Type B pancreatic cell (in vitro differentiated cells): ENCODE results near the gene UBA52. TPM values are rescaled to one million over a fixed set of nuclear protein-coding genes. Genes with fewer than 3 reads are reported as not detected.

Source experiments
- DNase-seq: peaks from one replicate; pipeline ENCODE4 v3.0.0; 2021; ENCODE audit warnings: mixed read lengths; ENCODE audit not compliant: unreplicated experiment; ENCODE audit errors: extremely low spot score
- H3K27ac Mint-ChIP-seq: 2 replicates; pipeline ENCODE4 v1.8.0; 2021; ENCODE audit warnings: mild to moderate bottlenecking, mixed read lengths
- H3K27me3 Mint-ChIP-seq: 2 replicates; pipeline ENCODE4 v1.8.0; 2021; ENCODE audit warnings: mixed read lengths
- H3K36me3 Mint-ChIP-seq: 2 replicates; pipeline ENCODE4 v1.8.0; 2021; ENCODE audit warnings: mixed read lengths
- H3K4me1 Mint-ChIP-seq: one replicate; pipeline ENCODE4 v1.8.0; 2021; ENCODE audit warnings: mixed read lengths; ENCODE audit not compliant: unreplicated experiment
- H3K4me3 Mint-ChIP-seq: 2 replicates; pipeline ENCODE4 v1.8.0; 2021; ENCODE audit warnings: mild to moderate bottlenecking, mixed read lengths
- H3K9me3 Mint-ChIP-seq: 2 replicates; pipeline ENCODE4 v1.8.0; 2021; ENCODE audit warnings: mixed read lengths
- CTCF ChIP-seq: fragments of 200-600 bp; sonication (generic); conservative IDR thresholded peaks from 2 replicates; pipeline ENCODE4 v1.5.0; 2021; ENCODE audit warnings: antibody characterized with exemption, mild to moderate bottlenecking
- total RNA-seq: library from RNA; stranded (reverse); gene quantifications from 2 replicates; pipeline ENCODE4 v1.2.1, GENCODE V29; 2021; ENCODE audit warnings: low replicate concordance

UBA52 gene
- total RNA-seq, 1 donor from 2014 or later: 1,126 TPM

- Mint-ChIP-seq H3K4me1 (no peaks in the 10 kb centered on the region), H3K27me3 (no peaks in the 10 kb centered on the region), H3K27ac (peak within 1 kb of the TSS; percentile 89), H3K36me3 (no peaks in the 10 kb centered on the region), H3K9me3 (no peaks in the 10 kb centered on the region), H3K4me3 (peak within 1 kb of the TSS; percentile 90)
- peak; percentile 92 for DNase-seq
- no peak for TF ChIP-seq CTCF
These were observed 28.5 kb upstream of the UBA52 start, which contains the start of gene FKBP8 for GRCh38 chr19:18542941-18543813. FKBP8 (minus strand) TSS chr19:18543573; CDS start chr19:18541970, 1,603 bp downstream.

GRCh38 chr19:18543814-18544475 is 27.7 kb upstream of the UBA52 start:
- Mint-ChIP-seq H3K9me3 (no peaks in the 10 kb centered on the region), H3K4me1 (no peaks in the 10 kb centered on the region), H3K36me3 (no peaks in the 10 kb centered on the region), H3K27me3 (no peaks in the 10 kb centered on the region), H3K27ac (peak overlapping the region; percentile 89), H3K4me3 (peak overlapping the region; percentile 90)
- no peak for DNase-seq
- TF ChIP-seq CTCF: no peak

- no peak for DNase-seq
- H3K27me3 Mint-ChIP-seq: no peaks in the 10 kb centered on the region
These were observed 20.0 kb upstream of the UBA52 start for GRCh38 chr19:18551631-18552030.

GRCh38 chr19:18557411-18558201 is 14.1 kb upstream of the UBA52 start, which contains the start of gene KXD1:
KXD1 (plus strand) TSS chr19:18557870; CDS start chr19:18562057, 4,187 bp downstream.
- Mint-ChIP-seq H3K27ac (peak within 1 kb of the TSS; percentile 95), H3K9me3 (no peaks in the 10 kb centered on the region), H3K4me1 (peaks cover 9% of the 10 kb centered on the region), H3K36me3 (peaks cover 3% of the 10 kb centered on the region), H3K27me3 (no peaks in the 10 kb centered on the region), H3K4me3 (peak within 1 kb of the TSS; percentile 94)
- peak; percentile 92 for DNase-seq
- TF ChIP-seq CTCF: no peak

More at GRCh38 chr19:18551631-18552030, 20.0 kb upstream of the UBA52 start:
- no peak for TF ChIP-seq CTCF
- Mint-ChIP-seq H3K9me3 (no peaks in the 10 kb centered on the region), H3K4me3 (no peak overlapping the region), H3K4me1 (no peaks in the 10 kb centered on the region), H3K27ac (no peak overlapping the region), H3K36me3 (no peaks in the 10 kb centered on the region)

- Mint-ChIP-seq H3K27me3 (no peaks in the 10 kb centered on the region), H3K27ac (peak overlapping the region; percentile 95), H3K9me3 (no peaks in the 10 kb centered on the region), H3K4me1 (peaks cover 9% of the 10 kb centered on the region), H3K36me3 (peaks cover 3% of the 10 kb centered on the region), H3K4me3 (peak overlapping the region; percentile 94)
- DNase-seq: no peak
- TF ChIP-seq CTCF: no peak
These were observed 13.5 kb upstream of the UBA52 start for GRCh38 chr19:18558202-18558555.
